22Rv1 (cell line): ENCODE data around the gene CCDC24.

Experiments used
- H3K27ac ChIP-seq: fragments of 450-650 bp; 2 replicates; pipeline ENCODE4 v1.5.1; 2017
- CTCF ChIP-seq: fragments of 450-650 bp; IDR thresholded peaks from 2 replicates; pipeline ENCODE4 v1.5.1; 2017; ENCODE audit warnings: mild to moderate bottlenecking
- ZFX ChIP-seq: fragments of 450-650 bp; IDR thresholded peaks from 2 replicates; pipeline ENCODE4 v1.6.1; 2017; ENCODE audit warnings: antibody characterized with exemption, borderline replicate concordance

CCDC24 gene

GRCh38 chr1:43947874-43948437 is 43.4 kb upstream of the CCDC24 start:
- no peak for TF ChIP-seq CTCF
- TF ChIP-seq ZFX, result no peak
- H3K27ac ChIP-seq, result 0 out of 2 replicates have a peak overlapping the region, but pooled peaks have one; percentile 78

- no peak overlapping the region for H3K27ac ChIP-seq
- TF ChIP-seq CTCF, result no peak
- TF ChIP-seq ZFX, result no peak
These were observed 41.7 kb upstream of the CCDC24 start for GRCh38 chr1:43949678-43950077.

GRCh38 chr1:43951021-43951985 is 40.1 kb upstream of the CCDC24 start:
- no peak for TF ChIP-seq CTCF
- TF ChIP-seq ZFX, result no peak
- H3K27ac ChIP-seq, result no peak overlapping the region

- no peak overlapping the region for H3K27ac ChIP-seq
- TF ChIP-seq ZFX (no peak), CTCF (no peak)
These were observed 38.6 kb upstream of the CCDC24 start for GRCh38 chr1:43952731-43953346.

GRCh38 chr1:43953361-43953760 is 38.0 kb upstream of the CCDC24 start:
- no peak overlapping the region for H3K27ac ChIP-seq
- TF ChIP-seq ZFX (no peak), CTCF (no peak)

GRCh38 chr1:43954036-43954435 is 37.4 kb upstream of the CCDC24 start:
- no peak overlapping the region for H3K27ac ChIP-seq
- TF ChIP-seq ZFX (no peak), CTCF (no peak)

GRCh38 chr1:43956234-43956633 is 35.2 kb upstream of the CCDC24 start:
- TF ChIP-seq ZFX (no peak), CTCF (no peak)
- H3K27ac ChIP-seq, result no peak overlapping the region
